Measurements from ENCODE around the gene C1orf35. TPM values are rescaled to one million over a fixed set of nuclear protein-coding genes. Genes with fewer than 3 reads are reported as not detected.

C1orf35 gene
- total RNA-seq, 3 donors from 2014 or later, result 11.5 to 17.0 (median 15.7) TPM

- no peaks in the 10 kb centered on the region for H3K9me3 ChIP-seq
- H3K4me3 ChIP-seq, result peak overlapping the region; percentile 64 to 95 (median 87)
- no peaks in the 10 kb centered on the region for H3K27me3 ChIP-seq
- H3K4me1 ChIP-seq, result peaks cover 18 to 29% of the 10 kb centered on the region in 2 donors
- peak overlapping the region; percentile 90 to 98 for H3K27ac ChIP-seq
- TF ChIP-seq CTCF (IDR thresholded peaks at IDR 0.05) (no peak), POLR2AphosphoS5 (IDR thresholded peaks at IDR 0.05) (peak in 1 of 3 donors; percentile 30), POLR2A (IDR thresholded peaks at IDR 0.05) (no peak)
- DNase-seq (ENCODE audit: low spot score in 2 of 2), result peak in 1 of 2 donors; percentile 79
- intact Hi-C loops (cut with DNase I; ENCODE audit: low total_unique reads), result no loop called here
- no peaks in the 10 kb centered on the region for H3K36me3 ChIP-seq
Observed at GRCh38 chr1:228141226-228142044, 38.3 kb upstream of the C1orf35 start.

GRCh38 chr1:228140724-228141225, 37.6 kb upstream of the C1orf35 start:
- peak overlapping the region; percentile 64 to 95 (median 87) for H3K4me3 ChIP-seq
- no peaks in the 10 kb centered on the region for H3K9me3 ChIP-seq
- peaks cover 18 to 29% of the 10 kb centered on the region in 2 donors for H3K4me1 ChIP-seq
- no peak for DNase-seq (ENCODE audit: low spot score in 2 of 2)
- no peaks in the 10 kb centered on the region for H3K36me3 ChIP-seq
- intact Hi-C loops (cut with DNase I; ENCODE audit: low total_unique reads), result no loop called here
- no peaks in the 10 kb centered on the region for H3K27me3 ChIP-seq
- peak overlapping the region; percentile 90 to 98 for H3K27ac ChIP-seq
- TF ChIP-seq POLR2AphosphoS5 (IDR thresholded peaks at IDR 0.05) (no peak), POLR2A (IDR thresholded peaks at IDR 0.05) (no peak), CTCF (IDR thresholded peaks at IDR 0.05) (no peak)

- Histone ChIP-seq H3K36me3 (no peaks in the 10 kb centered on the region), H3K27ac (peak within 1 kb of the TSS; percentile 90 to 98), H3K4me1 (peaks cover 18 to 29% of the 10 kb centered on the region in 2 donors), H3K9me3 (no peaks in the 10 kb centered on the region), H3K27me3 (no peaks in the 10 kb centered on the region), H3K4me3 (peak within 1 kb of the TSS; percentile 64 to 95 (median 87))
- DNase-seq (ENCODE audit: low spot score in 2 of 2), result peak; percentile 100
- TF ChIP-seq POLR2AphosphoS5 (IDR thresholded peaks at IDR 0.05) (peak; percentile 73 to 94 (median 83)), POLR2A (IDR thresholded peaks at IDR 0.05) (peak; percentile 80), CTCF (IDR thresholded peaks at IDR 0.05) (peak in 2 of 3 donors; percentile 16 to 22)
- intact Hi-C loops (cut with DNase I; ENCODE audit: low total_unique reads), result loop anchor here (2.0 kb wide), 1 partner anchor 25 kb away; the partner anchor contains the start of gene IBA57
Observed at GRCh38 chr1:228139931-228140723, 37.0 kb upstream of the C1orf35 start, which contains the start of gene GUK1. GUK1 (plus strand) TSS chr1:228140279; CDS start chr1:228140303, 24 bp downstream.

- Histone ChIP-seq H3K27me3 (no peaks in the 10 kb centered on the region), H3K4me3 (peak overlapping the region; percentile 64 to 95 (median 87)), H3K9me3 (no peaks in the 10 kb centered on the region), H3K36me3 (no peaks in the 10 kb centered on the region), H3K27ac (peak overlapping the region; percentile 90 to 98), H3K4me1 (peaks cover 18 to 29% of the 10 kb centered on the region in 2 donors)
- DNase-seq (ENCODE audit: low spot score in 2 of 2), result no peak
- intact Hi-C loops (cut with DNase I; ENCODE audit: low total_unique reads), result loop anchor here (2.0 kb wide), 1 partner anchor 25 kb away; the partner anchor contains the start of gene IBA57
- TF ChIP-seq CTCF (IDR thresholded peaks at IDR 0.05), result no peak
- no peak for TF ChIP-seq POLR2A (IDR thresholded peaks at IDR 0.05)
- TF ChIP-seq POLR2AphosphoS5 (IDR thresholded peaks at IDR 0.05), result no peak
Observed at GRCh38 chr1:228139406-228139930, 36.3 kb upstream of the C1orf35 start.
